HG03025 (cell line): ENCODE data around the gene PAM.

Experiments
- ATAC-seq: cut with Tn5 transposase; IDR thresholded peaks from one replicate; pipeline ENCODE4 v1.9.1; 2021; ENCODE audit warnings: mild to moderate bottlenecking, moderate library complexity; ENCODE audit not compliant: unreplicated experiment, low FRiP score

The PAM gene

GRCh38 chr5:102754767-102755431, at the start of gene PAM:
Gene PAM, plus strand, starts transcription at chr5:102755305. Its CDS starts 110,891 bp downstream, at chr5:102866196.
- ATAC-seq: peak; percentile 93

- no peak for ATAC-seq
Measured at GRCh38 chr5:102711525-102712385, 43.4 kb upstream of the PAM start.

GRCh38 chr5:102713278-102713677, 41.8 kb upstream of the PAM start:
- peak; percentile 45 for ATAC-seq

GRCh38 chr5:102713682-102714231, 41.3 kb upstream of the PAM start:
- peak; percentile 54 for ATAC-seq

GRCh38 chr5:102715082-102715807, 39.9 kb upstream of the PAM start:
- ATAC-seq: no peak

GRCh38 chr5:102716017-102716416, 39.1 kb upstream of the PAM start:
- no peak for ATAC-seq

GRCh38 chr5:102718819-102719218, 36.3 kb upstream of the PAM start:
- ATAC-seq: no peak

- no peak for ATAC-seq
Measured at GRCh38 chr5:102719886-102720285, 35.2 kb upstream of the PAM start.

GRCh38 chr5:102720969-102721368, 34.1 kb upstream of the PAM start:
- no peak for ATAC-seq

- ATAC-seq: no peak
Measured at GRCh38 chr5:102722931-102723330, 32.2 kb upstream of the PAM start.

GRCh38 chr5:102731693-102732092, 23.4 kb upstream of the PAM start:
- no peak for ATAC-seq

- no peak for ATAC-seq
Measured at GRCh38 chr5:102733534-102733933, 21.6 kb upstream of the PAM start.

GRCh38 chr5:102737161-102737560, 17.9 kb upstream of the PAM start:
- ATAC-seq: no peak

GRCh38 chr5:102737805-102738469, 17.2 kb upstream of the PAM start:
- no peak for ATAC-seq

GRCh38 chr5:102740515-102740914, 14.6 kb upstream of the PAM start:
- ATAC-seq: no peak

GRCh38 chr5:102742215-102742614, 12.9 kb upstream of the PAM start:
- ATAC-seq: no peak

GRCh38 chr5:102743900-102744299, 11.2 kb upstream of the PAM start:
- ATAC-seq: no peak

GRCh38 chr5:102747386-102748166, 7.5 kb upstream of the PAM start:
- ATAC-seq: peak; percentile 67

- no peak for ATAC-seq
Measured at GRCh38 chr5:102749416-102750030, 5.6 kb upstream of the PAM start.
